NCI-H1048 (cell line): ENCODE results near the gene NRIP2.

Experiments used
- DNase-seq: peaks from one replicate; lab custom pipeline; 2025; lab: John Stamatoyannopoulos, UW

Gene NRIP2

GRCh38 chr12:2844786-2845185, 10.0 kb upstream of the NRIP2 start:
- DNase-seq: no peak

DNA sequence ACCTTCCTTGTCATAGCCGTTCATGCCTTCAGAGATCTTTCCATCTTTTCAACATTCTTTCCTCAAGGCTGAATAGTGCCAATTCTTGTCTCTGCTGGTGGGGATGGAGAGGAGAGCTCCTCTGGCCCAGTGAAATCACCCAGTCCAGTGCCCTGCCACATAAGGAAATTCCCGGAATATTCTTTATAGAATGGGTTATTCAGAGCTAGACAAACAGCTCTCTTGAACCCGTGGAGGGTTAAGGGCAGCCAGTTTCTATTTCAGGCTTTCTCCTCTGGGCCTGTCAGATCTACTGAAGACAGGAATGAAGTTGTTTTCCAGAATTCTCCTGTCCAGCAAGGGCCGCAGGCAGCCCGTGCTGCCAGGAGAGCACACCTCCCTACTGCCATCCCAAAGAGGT, 8.1 kb upstream of the NRIP2 start:
- no peak for DNase-seq

- no peak for DNase-seq
Observed at GRCh38 chr12:2841056-2841650, 6.3 kb upstream of the NRIP2 start.

GRCh38 chr12:2836574-2836973, 1.7 kb upstream of the NRIP2 start:
- no peak for DNase-seq

DNA sequence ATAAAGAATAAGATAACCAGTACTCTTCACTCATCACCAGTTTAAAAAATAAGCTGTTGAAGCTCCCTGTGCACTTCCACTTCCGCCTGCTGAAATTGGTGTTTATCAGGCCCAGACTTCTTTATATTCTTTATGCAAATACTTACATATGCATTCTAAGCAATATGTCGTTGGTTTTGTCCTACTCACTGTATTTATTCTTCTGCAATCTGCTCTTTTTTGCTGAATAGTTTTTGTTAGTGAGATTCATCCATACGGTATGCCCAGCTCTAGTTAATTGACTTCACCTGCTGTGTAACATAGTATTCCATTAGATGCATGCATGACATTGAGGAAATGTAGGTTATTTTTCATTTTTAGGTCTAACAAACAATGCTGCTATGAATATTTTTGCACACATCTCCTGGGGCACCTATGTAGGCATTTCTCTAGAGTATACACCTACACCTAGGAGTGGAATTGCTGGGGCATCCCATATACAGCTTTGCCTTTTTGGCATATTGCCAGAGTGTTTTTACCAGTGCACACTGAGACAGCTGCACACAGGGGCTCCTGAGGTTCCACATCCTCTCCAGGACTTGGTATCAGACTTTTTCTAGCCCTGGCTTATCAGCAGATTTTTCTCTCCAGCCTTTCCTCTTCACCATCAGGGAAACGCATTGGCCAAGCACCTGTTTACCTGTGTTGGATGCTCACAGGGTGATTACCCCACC, 1.0 kb upstream of the NRIP2 start:
- DNase-seq: no peak

DNA sequence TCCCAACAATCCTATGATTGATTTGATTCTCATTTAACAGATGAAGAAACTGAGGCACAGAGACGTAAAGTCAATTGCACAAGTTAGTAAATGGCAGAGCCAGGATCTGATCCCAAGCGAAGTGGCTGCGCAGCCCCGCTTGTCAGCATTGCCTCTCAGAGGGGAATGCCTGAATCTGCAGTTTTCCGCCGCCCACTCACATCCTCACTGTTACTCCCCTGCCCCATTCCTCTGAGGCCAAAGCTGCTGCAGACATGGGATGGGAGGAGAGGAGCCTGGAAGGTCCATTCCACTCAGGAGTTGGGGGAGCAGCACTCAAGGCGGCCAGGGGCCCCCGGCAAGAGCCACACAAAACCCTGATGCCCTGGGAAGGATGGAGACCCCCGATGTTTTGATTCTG, 1.0 kb downstream of the NRIP2 start:
- no peak for DNase-seq

DNA sequence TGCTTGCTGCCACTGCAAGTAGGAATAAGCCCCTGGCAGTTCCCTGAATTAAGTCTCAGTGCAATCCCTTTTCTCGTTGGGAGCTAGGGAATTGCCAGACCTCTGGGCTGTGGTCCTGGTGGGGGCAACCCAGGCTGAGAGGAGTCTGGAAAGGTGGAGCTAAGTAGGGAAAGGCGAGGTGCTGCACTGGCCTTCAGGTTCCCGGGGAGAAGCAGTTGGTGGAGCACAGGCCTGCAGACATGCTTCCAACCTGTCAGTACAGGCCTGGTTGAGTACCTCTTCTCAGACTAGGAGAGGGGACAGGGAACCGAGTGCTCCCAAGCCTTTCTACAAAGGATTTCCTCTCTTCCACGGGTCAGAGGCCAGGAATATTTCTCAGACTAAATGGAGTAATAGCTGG, 1.5 kb downstream of the NRIP2 start:
- DNase-seq: no peak

GRCh38 chr12:2832550-2833127, 2.2 kb downstream of the NRIP2 start:
- no peak for DNase-seq

GRCh38 chr12:2829275-2829674, 5.6 kb downstream of the NRIP2 start:
- DNase-seq: no peak

DNA sequence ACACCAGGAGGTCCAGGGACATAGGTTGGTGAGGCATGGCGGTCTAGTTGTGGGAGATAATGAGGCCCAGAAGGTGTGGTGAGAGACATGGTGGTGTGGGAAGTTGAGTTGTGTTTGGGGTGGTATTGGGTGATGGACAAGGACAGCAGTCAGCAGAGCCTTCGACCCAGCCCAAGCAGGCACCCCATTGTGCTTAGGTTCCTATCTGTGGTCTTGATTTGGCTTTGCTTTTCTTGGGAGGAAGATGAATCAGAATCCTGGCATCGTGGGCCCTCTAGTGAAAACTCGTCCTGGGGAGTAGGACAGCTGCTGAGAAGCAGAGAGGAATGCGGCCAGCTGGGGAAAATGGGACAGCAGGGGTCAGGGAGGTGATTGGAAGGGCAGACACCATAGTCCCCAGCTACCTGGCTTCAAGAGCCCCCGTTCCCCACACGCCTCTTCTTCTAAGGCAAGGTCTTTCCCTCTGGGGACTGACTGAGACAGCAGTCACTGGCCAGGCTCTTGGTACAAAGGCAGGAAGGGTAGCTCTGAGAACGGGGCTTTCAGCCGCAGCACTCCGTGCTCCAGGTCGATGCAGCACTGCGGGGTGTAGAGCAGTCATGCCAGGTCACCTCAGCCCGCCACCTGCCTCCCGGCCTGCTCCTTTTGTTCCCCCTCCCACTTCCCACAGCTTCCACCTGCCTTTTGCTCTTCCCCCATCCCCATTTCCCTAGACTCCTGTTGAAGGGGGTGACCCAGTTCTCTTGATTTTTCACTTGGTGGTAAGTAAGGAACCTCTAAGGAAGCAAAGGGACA, 7.9 kb downstream of the NRIP2 start:
- DNase-seq: no peak

GRCh38 chr12:2826036-2826435, 8.8 kb downstream of the NRIP2 start:
- DNase-seq: no peak

- no peak for DNase-seq
Observed at GRCh38 chr12:2825132-2825531, 9.7 kb downstream of the NRIP2 start.

GRCh38 chr12:2824541-2824940, 10.3 kb downstream of the NRIP2 start:
- no peak for DNase-seq

GRCh38 chr12:2823483-2823882, 11.4 kb downstream of the NRIP2 start:
- DNase-seq: no peak

DNA sequence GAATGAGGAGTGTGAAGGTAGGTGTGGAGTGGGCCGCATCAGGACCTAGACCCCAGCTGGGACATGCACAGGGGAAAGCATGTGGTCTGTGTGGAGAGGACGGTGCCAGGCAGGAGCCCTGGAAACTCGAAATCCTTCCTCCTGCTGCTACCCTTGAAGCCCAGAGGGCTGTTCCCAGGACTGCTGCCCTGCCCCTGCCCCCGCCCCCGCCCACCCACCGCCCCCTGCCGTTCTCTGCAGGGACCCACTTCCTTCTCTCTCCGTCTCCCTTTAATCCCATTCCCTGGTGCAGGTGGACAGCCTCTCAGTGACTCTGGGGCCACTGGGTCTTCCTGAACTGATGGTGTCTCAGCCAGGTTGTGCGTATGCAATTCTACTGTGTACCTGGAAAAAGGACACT, 14.4 kb downstream of the NRIP2 start:
- DNase-seq: no peak

- no peak for DNase-seq
Observed at GRCh38 chr12:2819810-2820209, 15.0 kb downstream of the NRIP2 start.

GRCh38 chr12:2813214-2814185, 21.3 kb downstream of the NRIP2 start:
- peak; percentile 13 for DNase-seq

GRCh38 chr12:2812290-2813213, 22.3 kb downstream of the NRIP2 start, which contains the start of gene ITFG2:
TSS of gene ITFG2 (plus strand) at chr12:2812668. CDS start at chr12:2812761, 93 bp downstream.
- peak; percentile 94 for DNase-seq

DNA sequence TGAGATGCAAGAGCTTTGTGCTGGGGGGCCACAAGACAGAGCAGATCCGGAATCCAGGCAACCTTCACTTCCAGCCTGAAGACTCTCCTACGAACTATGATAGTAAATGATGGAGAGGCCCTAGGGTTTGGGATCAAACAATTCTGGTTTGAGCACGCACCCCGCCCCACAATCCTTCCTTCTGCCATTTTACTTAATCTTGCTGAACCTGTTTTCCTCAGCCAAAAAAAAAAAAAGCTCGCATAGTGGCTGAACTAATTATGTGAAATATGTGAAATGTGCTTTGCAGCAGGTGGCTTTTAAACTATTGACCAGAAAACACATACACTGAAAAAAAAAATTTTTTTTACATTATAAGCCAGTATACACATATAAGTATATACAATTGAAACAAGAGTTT, 23.0 kb downstream of the NRIP2 start:
- DNase-seq: no peak

GRCh38 chr12:2806700-2807099, 28.1 kb downstream of the NRIP2 start:
- no peak for DNase-seq
